ENCODE results near the gene OR52A1. TPM values are rescaled to one million over a fixed set of nuclear protein-coding genes. Genes with fewer than 3 reads are reported as not detected.

The OR52A1 gene
- total RNA-seq (2021; fragmentation: NEBNext Ultra II Directional; extraction: Animal tissue kit (Norgen Biotek cat#: 25700)): not detected
- long read RNA-seq: 0 reads

DNA sequence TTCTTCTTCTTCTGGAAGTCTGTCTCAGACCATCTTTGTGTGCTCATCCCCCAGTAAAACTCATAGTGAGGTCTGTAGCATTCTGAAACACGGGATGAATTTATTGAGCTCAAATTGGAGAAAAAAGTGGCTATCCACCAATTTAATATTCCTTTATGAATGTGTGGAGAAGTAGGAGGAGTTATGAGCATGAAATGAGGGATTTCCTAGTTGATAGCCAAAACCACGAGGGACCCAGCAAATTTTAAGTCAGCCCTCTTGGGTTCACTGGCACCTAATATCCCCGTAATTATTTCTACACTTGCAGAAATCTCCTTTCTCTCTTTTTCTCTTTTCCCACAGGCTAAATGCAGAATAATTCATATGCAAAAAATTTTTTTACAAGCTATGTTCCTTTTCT is at the start of gene OR52A1:
TSS of gene OR52A1 (minus strand) at position 101 of the 400 bp plus-strand sequence. CDS start 2,388 bp downstream, outside the sequence.
- DNase-seq: no peak
- no peaks in the 10 kb centered on the region for H3K4me1 Mint-ChIP-seq (ENCODE audit: low read depth)
- no peak within 1 kb of the TSS for H3K4me3 Mint-ChIP-seq
- H3K27me3 Mint-ChIP-seq (ENCODE audit: insufficient read depth): peaks cover 3% of the 10 kb centered on the region; the same call in 1 of the 2 replicates
- no peaks in the 10 kb centered on the region for H3K36me3 Mint-ChIP-seq (ENCODE audit: low read depth)
- H3K27ac Mint-ChIP-seq: no peak within 1 kb of the TSS
- TF ChIP-seq, protein P1, sequence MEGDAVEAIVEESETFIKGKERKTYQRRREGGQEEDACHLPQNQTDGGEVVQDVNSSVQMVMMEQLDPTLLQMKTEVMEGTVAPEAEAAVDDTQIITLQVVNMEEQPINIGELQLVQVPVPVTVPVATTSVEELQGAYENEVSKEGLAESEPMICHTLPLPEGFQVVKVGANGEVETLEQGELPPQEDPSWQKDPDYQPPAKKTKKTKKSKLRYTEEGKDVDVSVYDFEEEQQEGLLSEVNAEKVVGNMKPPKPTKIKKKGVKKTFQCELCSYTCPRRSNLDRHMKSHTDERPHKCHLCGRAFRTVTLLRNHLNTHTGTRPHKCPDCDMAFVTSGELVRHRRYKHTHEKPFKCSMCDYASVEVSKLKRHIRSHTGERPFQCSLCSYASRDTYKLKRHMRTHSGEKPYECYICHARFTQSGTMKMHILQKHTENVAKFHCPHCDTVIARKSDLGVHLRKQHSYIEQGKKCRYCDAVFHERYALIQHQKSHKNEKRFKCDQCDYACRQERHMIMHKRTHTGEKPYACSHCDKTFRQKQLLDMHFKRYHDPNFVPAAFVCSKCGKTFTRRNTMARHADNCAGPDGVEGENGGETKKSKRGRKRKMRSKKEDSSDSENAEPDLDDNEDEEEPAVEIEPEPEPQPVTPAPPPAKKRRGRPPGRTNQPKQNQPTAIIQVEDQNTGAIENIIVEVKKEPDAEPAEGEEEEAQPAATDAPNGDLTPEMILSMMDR (IDR thresholded peaks at IDR 0.05): no peak
- no peaks in the 10 kb centered on the region for H3K9me3 Mint-ChIP-seq

DNA sequence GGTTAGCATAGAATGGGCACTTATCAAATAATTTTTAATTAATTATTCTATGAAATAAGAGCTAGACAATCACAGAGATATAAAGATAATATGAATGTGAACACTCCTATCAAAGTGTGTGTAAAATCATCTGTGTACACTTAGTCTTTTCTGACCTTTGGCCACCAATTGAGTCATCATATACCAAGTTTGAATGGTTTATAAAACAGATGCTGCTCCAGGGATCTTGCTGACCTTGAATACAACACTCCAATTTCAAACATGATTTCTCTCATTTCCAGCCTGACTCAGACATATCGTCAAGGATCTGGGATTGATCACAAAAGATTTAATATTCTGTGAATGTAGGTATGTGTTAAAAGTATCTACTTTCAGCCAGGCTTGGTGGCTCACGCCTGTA is 48.8 kb upstream of the OR52A1 start:
- no peak overlapping the region for H3K4me3 Mint-ChIP-seq
- TF ChIP-seq, protein P1 (IDR thresholded peaks at IDR 0.05): no peak
- H3K4me1 Mint-ChIP-seq (ENCODE audit: low read depth): peaks cover 39% of the 10 kb centered on the region
- no peak overlapping the region for H3K27ac Mint-ChIP-seq
- no peaks in the 10 kb centered on the region for H3K36me3 Mint-ChIP-seq (ENCODE audit: low read depth)
- DNase-seq: no peak
- no peaks in the 10 kb centered on the region for H3K27me3 Mint-ChIP-seq (ENCODE audit: insufficient read depth)
- no peaks in the 10 kb centered on the region for H3K9me3 Mint-ChIP-seq

DNA sequence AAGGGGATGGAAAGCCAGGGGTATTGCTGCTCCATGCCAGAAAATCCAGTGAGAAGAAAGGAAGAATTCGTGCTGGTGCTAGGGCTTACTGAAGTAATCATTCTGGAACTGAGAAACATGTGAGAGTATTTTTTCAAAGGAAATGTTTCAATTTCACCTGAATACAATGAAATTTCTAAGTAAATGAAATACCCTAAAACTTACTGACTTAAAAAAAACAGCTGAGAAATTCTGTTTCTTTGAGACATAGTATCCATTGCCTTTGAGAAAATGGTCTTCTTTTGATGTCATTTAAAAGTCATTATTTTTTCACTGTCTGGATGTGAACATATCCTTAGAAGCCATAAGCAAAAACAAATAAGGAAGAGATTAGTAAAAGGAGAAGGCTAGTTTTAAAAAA is 46.0 kb upstream of the OR52A1 start, which contains the start of gene OR51V1:
TSS of gene OR51V1 (minus strand) at position 101 of the 400 bp plus-strand sequence. CDS start at position 101, 0 bp downstream.
- peaks cover 61% of the 10 kb centered on the region for H3K4me1 Mint-ChIP-seq (ENCODE audit: low read depth)

DNA sequence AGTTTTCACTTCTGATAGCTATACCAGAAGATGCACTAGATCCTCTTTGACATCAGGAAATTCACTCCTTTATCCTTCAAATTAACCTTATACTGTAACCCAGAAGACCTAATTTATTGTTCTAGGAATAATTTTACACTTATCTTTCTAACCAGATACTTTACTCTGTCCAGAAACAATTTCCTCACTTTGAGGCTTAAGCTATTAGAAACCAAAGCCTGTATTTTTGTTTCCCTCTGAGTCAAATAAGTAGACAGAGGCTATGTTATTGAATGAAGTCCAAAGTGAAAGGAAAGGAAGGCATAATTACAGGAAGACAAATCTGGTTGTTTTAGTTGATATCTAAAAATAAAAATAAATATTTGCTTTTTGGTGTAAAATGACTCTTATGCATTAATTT is 43.7 kb upstream of the OR52A1 start:
- DNase-seq: no peak
- TF ChIP-seq, protein P1 (IDR thresholded peaks at IDR 0.05): no peak
- Mint-ChIP-seq H3K4me1 (ENCODE audit: low read depth) (peaks cover 51% of the 10 kb centered on the region), H3K27ac (no peak overlapping the region), H3K36me3 (ENCODE audit: low read depth) (no peaks in the 10 kb centered on the region), H3K27me3 (ENCODE audit: insufficient read depth) (no peaks in the 10 kb centered on the region), H3K4me3 (no peak overlapping the region), H3K9me3 (no peaks in the 10 kb centered on the region)

More for the DNA sequence above, 46.0 kb upstream of the OR52A1 start, which contains the start of gene OR51V1:
- H3K27me3 Mint-ChIP-seq (ENCODE audit: insufficient read depth): no peaks in the 10 kb centered on the region
- no peak within 1 kb of the TSS for H3K4me3 Mint-ChIP-seq
- H3K27ac Mint-ChIP-seq: no peak within 1 kb of the TSS
- H3K36me3 Mint-ChIP-seq (ENCODE audit: low read depth): no peaks in the 10 kb centered on the region
- TF ChIP-seq, protein P1 (IDR thresholded peaks at IDR 0.05): no peak
- no peak for DNase-seq
- H3K9me3 Mint-ChIP-seq: no peaks in the 10 kb centered on the region

DNA sequence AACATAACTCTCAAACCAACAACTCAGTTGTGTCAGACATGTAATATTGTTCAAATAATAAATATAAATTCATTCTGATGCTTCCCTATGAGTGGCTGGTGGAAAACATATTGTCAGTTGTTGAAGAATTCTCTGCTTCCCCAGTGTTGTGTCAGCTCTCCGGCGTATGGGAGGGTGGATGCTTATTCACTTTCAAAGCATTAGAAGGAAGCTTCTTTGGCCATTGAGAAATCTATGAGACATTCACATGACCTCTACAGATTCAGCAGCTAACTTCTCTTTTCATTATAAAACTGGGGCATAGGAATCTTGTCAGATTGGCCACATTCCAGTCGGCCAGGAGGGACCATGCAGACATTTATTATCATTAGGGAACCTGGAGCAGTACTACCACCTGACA is 43.0 kb upstream of the OR52A1 start:
- peaks cover 47% of the 10 kb centered on the region for H3K4me1 Mint-ChIP-seq (ENCODE audit: low read depth)
- no peaks in the 10 kb centered on the region for H3K9me3 Mint-ChIP-seq
- H3K27me3 Mint-ChIP-seq (ENCODE audit: insufficient read depth): no peaks in the 10 kb centered on the region
- H3K4me3 Mint-ChIP-seq: peak overlapping the region; percentile 5; the same call in 1 of the 2 replicates
- 0 out of 2 replicates have a peak overlapping the region, but pooled peaks have one; percentile 7 for H3K27ac Mint-ChIP-seq
- TF ChIP-seq, protein P1 (IDR thresholded peaks at IDR 0.05): no peak
- peak; percentile 54 for DNase-seq
- no peaks in the 10 kb centered on the region for H3K36me3 Mint-ChIP-seq (ENCODE audit: low read depth)
